Measurements from ENCODE around the gene ALMS1.
"Not testable (repeated sequence)": the region's sequence is repeated elsewhere in the genome, so short reads cannot be mapped to it uniquely, and the experiment has no call there.

Gene ALMS1

DNA sequence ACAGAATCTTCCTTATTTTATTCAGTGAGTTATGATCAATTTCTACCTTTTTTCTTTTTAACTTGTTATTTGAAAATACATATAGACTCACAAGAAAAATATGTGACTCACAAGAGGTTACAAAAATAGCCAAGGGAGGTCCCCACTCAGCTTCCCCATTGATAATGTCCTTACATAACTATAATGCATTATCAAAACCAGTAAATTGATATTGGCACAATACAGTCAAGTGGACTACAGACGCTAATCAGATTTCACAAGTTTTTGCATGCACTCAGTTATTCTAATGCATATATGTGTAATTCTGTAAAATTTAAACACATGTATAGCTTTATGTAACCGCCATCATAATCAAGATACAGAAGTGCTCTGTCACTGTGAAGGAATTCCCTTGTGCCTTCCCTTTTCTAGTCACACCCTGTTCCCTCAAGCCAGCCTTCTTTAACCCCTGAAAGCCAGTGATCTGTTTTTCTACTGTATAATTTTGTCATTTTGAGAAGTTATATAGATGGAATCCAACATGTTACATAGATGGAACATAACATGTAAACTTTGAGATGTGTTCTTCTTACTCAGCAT, 118.4 kb downstream of the ALMS1 start:
- no peak for DNase-seq (ENCODE audit: low read depth)

DNA sequence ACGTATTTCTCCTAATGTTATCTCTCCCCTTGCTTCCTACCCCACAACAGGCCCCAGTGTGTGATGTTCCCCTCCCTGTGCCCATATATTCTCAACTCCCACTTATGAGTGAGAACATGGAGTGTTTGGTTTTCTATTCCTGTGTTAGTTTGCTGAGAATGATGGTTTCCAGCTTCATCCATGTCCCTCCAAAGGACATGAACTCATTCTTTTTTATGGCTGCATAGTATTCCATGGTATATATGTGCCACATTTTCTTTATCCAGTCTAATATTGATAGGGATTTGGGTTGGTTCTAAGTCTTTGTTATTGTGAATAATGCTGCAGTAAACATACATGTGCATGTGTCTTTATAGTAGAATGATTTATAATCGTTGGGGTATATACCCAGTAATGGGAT, 119.2 kb downstream of the ALMS1 start:
- DNase-seq (ENCODE audit: low read depth) = not testable (repeated sequence)

DNA sequence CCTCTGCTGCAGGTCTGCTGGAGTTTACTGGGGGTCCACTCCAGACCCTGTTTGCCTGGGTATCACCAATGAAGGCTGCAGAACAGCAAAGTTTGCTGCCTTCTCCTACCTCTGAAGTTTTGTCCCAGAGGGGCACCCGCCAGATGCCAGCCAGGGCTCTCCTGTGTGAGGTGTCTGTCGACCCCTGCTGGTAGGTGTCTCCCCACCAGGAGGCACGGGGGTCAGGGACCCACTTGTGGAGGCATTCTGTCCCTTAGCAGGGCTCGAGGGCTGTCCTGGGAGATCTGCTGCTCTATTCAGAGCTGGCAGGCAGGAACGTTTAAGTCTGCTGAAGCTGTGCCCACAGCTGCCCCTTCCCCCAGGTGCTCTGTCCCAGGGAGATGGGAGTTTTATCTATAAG, 124.8 kb downstream of the ALMS1 start:
- DNase-seq (ENCODE audit: low read depth) = not testable (repeated sequence)

DNA sequence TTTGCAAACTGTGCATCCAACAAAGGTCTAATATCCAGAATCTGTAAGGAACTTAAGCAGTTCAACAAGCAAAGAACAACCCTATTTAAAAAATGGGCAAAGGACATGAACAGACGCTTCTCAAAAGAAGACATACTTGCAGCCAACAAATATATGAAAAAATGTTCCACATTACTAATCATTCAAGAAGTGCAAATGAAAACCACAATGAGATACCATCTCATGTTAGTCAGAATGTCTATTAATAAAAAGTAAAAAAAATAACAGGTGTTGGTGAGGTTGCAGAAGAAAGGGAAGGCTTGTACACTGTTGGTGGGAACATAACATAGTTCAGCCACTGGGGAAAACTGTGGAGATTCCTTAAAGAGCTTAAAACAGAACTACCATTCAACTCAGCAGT, 130.4 kb downstream of the ALMS1 start:
- no peak for DNase-seq (ENCODE audit: low read depth)

DNA sequence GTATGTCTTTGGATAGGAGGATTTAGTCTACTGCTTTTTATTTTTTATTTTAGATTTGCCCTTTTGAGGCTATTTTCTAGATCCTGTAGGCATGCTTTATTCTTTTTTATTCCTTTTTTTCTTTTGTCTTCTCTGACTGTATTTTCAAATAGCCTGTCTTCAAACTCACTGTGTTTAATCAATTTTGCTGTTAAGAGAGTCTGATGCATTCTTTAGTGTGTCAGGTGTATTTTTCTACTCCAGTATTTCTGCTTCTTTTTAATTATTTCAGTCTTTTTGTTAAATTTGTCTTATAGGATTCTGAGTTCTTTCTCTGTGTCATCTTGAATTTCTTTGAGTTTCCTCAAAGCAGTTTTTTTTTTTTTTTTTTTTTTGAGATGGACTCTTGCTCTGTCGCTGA, 143.1 kb downstream of the ALMS1 start:
- DNase-seq (ENCODE audit: low read depth) = no peak

DNA sequence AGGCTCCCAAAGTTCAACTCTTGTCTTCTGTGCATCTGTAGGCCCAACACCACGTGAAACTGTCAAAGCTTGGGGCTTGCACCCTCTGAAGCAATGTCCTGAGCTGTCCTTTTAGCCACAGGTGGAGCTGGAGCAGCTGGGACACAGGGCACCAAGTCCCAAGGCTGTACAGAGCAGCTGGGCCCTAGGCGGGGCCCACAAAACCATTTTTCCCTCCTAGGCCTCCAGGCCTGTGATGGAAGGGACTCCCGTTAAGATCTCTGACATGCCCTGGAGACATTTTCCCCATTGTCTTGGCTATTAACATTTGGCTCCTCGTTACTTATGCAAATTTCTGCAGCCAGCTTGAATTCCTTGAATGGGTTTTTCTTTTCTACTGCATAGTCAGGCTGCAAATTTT, 145.1 kb downstream of the ALMS1 start:
- DNase-seq (ENCODE audit: low read depth) = not testable (repeated sequence)

DNA sequence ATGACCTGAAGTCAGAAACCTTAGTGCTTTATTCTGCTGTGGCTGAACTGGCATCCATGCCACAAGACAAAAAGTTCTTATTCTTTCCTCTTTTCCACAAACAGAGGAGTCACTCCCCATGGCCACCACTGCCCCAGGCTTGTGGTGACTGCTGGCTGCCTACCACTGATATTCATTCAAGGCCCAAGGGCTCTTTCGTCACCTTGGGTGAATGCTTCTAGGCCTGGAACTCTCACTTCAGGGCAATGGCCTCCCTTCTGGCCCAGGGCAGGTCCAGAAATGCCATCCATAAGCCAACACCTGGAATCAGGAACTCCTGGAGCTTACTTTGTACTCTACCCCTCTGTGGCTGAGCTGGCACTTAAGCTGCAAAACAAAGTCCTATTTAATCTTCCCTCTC, 146.7 kb downstream of the ALMS1 start:
- no peak for DNase-seq (ENCODE audit: low read depth)

DNA sequence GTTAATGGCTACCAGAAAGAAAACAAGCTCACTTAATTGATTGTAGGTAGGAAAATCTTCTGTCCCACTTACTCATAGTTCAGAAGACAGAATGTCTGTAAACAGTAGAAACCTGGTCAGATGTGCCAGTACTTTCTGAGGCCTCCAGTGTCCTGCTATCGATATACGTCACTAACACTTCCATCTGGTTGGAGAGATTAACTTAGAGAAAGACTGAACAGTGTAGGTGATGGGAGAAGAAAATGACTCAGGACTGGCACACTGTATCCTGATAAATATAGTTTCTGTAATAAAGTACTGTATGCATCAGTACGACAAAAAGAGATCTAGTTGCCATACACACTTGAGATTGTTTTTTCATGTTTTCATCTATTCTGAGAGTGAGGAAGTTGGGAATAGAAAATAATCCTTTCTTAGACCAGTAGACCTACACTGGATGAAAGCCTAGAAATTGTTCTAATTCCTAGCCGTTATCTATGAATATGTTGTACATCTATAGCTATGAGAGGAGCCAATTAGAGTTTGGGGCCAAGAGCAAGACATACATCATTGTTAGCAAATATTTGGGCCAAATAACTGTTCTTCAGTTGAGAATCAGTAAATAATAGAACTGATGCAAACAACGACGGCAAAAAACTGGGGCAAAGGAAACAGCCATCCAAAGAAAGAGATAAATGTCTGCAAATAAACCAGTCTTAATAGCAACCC, 150.7 kb downstream of the ALMS1 start:
- no peak for DNase-seq (ENCODE audit: low read depth)

DNA sequence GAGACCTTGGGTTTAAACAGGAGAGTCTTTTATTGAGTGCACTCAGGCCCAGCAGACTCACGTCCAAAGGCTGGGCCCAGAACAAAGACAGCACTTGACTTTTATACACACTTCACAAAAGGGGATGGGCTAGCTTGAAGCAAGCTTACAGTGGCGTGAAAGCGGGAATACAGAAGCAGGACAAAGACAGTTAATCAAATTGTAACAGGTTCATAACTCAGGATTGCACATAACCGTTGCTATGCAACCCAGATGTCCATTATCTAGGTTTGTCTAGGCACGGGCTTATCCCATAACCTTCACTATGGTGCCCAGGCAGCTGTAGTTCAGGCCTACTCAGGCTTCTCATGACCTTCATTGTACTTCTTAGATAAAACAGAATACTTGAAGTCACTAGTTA, 175.2 kb downstream of the ALMS1 start:
- not testable (repeated sequence) for DNase-seq (ENCODE audit: low read depth)

DNA sequence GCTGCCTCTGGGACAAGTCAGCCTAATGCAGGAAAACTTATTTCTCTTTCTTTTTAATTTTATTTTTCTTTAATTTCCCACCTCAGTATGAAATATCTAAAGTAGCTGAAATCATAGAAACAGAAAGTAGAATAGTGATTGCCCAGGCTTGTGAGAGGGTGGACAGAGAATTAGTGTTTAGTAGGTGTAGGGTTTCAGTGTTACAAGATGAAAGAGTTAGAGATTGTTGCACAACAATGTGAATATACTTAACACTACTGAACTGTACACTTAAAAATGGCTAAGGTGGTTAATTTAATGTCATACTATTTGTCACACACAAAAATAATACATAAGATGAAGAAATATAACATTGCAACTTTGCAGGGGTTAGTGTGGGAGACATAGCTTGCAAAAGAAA, 175.8 kb downstream of the ALMS1 start:
- DNase-seq (ENCODE audit: low read depth) = no peak

DNA sequence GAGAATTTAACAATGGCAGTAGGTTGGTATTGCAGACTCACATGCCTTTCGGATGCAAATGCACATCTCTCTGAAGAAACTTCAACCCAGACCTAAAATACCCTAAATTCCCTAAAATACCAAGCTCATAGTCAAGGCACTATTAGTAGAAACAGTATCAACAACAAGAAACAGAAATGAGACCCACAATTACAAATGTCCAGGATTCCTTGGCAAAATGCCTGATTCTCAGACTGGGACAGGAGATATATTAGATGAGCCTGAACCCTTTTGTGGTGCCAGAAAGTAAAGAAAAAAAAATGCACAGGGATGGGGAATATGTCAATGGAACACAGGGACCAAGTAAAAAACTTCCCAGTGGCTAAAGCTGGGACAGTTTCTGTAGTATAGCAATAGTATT, 179.3 kb downstream of the ALMS1 start:
- no peak for DNase-seq (ENCODE audit: low read depth)

DNA sequence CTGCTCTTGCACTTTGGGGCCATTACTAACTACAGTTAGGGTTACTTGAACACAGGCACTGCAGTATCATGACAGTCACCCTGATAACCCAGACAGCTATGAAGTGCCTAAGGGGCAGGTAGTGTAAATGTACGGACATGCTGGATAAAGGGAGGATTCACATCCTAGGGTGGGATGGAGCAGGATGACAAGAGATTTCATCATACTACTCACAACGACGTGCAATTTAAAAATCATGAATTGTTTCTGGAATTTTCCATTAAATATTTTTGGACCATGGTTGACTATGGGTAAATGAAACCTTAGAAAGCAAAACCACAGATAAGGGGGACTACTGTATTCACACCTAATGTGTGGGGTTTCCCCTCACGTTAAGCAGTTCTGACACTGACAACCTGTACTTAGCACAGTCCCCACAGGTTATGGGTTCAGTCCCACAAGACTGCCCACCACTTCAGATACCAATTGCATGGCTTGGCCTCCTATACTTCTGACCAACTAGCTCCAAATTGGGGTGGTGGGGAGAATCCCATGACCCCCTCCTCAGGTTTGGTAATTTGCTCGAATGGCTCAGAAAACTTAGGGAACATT, 180.7 kb downstream of the ALMS1 start:
- DNase-seq (ENCODE audit: low read depth) = no peak

DNA sequence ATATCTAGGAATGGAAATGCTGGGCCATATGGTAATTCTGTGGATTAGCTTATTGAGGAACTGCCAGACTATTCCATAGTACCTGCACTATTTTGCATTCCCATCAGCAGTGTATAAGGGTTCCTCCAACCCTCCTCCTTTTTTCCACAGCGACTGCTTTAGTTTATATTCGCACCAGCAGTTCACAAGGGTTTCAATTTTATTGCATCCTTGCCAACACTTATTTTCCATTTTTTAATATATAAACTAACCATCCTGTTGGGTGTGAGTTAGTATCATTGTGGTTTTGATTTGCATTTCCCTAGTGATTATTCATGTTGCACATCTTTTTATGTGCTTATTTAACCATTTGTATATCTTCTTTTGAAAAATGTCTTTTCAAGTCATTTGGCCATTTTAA, 189.6 kb downstream of the ALMS1 start:
- no peak for DNase-seq (ENCODE audit: low read depth)

DNA sequence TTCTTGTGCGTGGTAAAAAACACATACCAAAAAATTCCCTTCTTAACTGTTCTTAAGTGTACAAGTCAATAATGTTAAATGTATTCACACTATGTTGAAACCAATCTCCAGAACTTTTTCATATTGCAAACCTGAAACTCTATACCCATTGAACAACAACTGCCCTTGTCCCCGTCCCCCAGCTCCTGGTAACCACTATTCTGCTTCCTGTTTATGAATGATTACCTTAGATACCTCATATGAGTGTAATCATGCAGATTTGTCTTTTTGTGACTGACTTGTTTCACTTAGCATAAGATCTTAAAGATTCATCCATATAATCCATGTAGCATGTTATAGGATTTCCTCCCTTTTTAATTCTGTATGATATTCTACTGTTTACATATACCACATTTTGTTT, 196.7 kb downstream of the ALMS1 start:
- DNase-seq (ENCODE audit: low read depth) = no peak

DNA sequence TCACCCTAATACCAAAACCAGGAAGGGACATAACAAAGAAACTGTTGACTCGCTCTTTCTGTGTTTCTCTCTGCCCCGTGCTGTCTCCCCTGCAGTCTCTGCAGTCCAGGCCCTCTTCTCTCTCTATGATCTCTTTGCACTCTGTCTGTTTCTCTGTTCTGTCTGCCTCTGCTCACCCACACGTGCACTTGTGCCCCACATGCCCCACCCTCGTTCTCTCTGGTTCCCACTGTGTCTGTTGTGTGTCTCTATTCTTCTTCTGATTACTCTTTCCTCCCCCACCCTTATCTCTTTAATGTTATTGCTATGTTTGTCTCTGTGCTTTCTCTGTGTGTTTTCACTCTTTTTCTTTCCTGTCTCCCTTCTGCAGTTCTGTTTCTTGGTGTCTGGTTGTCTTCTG, 202.5 kb downstream of the ALMS1 start:
- DNase-seq (ENCODE audit: low read depth) = no peak

DNA sequence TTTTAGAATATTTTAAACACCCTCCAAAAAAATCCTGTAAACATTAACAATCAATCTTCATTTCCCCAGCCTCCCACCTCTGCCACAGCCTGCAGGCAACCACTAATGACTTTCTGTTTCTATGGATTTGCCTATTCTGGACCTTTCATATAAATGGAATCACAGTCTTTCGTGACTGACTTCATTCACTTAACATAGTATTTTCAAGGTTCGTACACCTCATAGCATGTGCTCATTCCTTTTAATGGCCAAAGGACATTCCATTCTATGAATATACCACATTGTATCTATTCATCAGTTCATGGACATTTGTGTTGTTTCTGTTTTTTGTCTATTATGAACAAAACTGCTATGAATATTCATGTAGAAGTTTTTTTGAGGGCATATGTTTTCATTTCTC, 208.0 kb downstream of the ALMS1 start:
- DNase-seq (ENCODE audit: low read depth) = no peak

DNA sequence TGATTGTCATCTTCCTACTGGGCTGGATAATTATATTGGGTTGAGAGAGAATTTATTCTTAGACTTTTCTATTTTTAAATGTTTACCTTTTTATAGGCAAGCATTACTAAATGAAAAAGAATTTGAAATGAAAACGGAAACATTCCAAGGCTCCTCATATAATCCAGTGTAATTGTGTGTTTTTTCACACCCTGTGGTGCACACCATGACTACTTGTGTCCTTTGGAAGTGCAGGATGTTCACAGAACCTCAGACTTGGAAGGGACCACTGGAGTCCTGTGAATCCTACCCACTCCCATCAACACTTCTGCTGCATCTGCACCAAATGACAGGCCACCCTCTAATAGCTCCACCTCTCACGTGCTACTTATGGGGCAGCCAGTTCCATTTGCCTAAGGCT, 208.6 kb downstream of the ALMS1 start:
- no peak for DNase-seq (ENCODE audit: low read depth)

DNA sequence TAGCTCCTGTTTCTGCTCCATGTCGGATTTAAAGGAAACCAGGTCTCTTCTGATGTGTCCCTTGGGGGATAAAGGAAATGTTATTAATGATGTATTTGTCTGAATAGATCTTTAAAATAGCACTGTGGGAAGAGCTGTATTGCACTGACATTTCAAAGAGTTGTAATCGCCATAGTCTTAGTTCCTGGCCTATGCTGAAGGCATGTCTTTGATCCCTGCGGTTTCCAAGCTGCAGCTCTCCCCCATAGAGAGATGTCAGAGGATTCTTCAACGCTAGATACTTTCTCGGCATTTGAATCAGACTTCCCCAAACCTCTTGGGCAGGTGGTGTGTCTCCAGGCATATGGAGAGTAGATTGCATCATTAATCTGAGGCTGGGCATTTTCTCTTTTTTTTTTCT, 216.1 kb downstream of the ALMS1 start:
- no peak for DNase-seq (ENCODE audit: low read depth)

DNA sequence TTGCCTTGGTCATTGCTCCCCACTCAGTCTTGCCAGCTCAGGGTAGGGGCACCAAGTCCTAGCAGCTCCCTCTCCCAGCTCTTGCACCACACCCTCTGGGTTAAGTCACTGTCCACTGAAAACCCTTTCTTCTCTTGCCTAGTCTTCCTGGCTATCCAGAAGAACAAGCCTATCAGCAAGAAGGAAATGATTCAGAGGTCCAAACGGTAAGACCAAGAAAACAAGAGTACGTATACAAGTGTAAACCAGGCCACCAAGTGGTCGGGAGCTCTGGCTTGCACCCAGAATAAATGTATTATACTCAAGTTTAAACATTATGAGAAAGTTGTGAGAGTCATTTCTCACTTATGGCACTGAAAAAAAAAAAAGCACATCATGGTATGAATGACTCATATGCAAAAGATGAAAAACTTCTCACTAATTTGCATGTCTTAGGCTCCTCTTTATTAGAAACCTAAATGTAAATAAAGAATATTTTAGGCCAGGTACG, 217.5 kb downstream of the ALMS1 start:
- DNase-seq (ENCODE audit: low read depth) = not testable (repeated sequence)

DNA sequence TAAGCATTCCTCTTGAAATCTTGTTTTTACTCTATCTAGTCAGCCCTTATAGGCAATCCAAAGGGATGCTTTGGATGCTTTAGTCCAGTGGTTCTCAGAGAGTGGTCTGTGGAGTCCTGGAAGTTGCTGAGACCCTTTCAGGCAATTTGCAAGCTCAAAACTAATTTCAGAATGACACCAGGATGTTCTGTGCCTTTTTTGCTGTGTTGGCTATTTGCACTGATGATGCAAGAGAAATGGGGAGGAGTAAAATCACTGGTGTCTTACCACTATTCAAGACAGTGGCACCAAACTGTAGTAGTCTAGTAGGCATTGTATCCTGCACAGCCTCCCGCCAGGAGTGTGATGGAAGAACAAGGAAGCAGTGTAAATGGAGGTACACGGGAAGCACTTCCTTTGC, 219.0 kb downstream of the ALMS1 start:
- not testable (repeated sequence) for DNase-seq (ENCODE audit: low read depth)

DNA sequence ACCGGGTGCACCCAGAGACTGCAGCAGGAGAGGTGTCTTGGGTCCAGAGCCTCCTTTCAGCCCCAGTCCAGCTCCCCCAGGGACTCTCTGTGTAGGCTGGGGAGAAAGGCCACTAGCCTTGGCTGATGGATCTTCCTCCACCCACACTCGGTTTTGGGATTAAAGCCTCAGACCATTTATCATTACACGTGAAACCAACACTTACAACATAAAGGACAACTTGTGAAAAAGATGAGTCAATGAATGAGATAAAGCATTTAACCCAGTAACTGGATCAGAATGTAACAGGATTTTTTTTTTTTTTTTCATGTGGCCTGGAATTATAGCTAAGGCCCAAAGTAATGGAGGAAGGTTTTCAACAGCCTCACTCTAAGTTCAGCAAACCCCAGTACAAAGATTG, 224.5 kb downstream of the ALMS1 start:
- no peak for DNase-seq (ENCODE audit: low read depth)

DNA sequence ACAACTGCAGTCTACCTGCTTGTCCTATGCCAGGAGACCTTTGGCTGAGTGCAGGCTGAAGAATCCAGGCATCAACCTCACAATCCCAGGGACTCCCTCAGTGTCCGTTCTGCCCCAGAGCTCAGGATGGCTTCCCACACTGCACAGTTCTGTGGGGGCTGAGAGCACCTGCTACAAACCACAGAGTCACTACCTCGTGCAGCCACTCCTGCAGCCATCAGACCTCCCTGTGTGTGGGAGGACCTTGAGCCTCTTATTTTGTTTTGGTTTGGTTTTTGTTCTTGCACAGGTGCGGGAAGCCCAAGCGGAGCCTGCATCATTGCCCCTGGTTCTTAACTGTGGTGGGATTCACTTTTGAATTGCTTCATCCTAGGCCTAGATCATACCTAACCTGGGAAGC, 225.6 kb downstream of the ALMS1 start:
- DNase-seq (ENCODE audit: low read depth) = no peak

DNA sequence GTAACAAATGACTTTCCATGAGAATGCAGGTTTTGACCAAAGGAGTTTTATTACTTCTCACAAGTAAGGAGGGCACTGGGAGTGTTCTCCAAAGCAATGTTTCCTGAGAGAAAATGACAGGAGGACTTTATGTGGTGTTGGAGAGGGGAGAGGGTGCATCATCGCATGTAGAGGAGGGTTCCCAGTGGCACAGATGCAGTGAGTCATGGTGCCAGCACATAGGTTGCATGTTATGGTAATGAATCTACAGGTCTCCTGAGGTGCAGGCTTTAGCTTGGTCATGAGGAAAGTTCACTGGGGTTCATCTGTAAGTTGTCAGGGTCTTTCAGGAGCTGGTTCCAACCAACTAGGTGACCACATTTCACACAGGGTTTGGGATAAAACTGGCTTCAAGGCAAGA, 226.2 kb downstream of the ALMS1 start:
- DNase-seq (ENCODE audit: low read depth) = no peak

DNA sequence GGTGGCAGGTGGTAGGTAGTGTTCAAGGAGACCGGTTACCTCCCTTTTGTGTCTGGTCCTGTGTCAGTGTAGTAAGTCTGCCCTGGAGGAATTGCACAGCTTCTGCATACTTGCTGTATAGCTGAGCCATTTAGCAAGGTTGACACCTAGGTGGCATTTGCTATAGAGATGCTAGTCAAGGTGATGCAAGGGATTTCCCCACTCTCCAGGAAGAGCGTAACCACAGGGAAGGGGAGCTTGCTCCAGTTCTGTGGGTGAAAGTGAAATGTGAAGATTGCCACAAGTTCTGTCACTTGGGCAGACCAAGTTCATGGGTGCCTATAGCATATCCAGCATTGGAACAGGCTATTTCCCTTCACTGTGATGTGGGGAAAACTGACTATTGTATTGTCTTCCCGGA, 228.5 kb downstream of the ALMS1 start:
- DNase-seq (ENCODE audit: low read depth) = no peak
